Measurements from ENCODE around the gene CHID1. TPM values are rescaled to one million over a fixed set of nuclear protein-coding genes. Genes with fewer than 3 reads are reported as not detected.

CHID1 gene
- total and polyA plus RNA-seq, 2 of the 4 experiments (the other 2 are of a cell fraction), result 34.2 to 121 TPM

GRCh38 chr11:842370-843002 is 68.1 kb downstream of the CHID1 start, which contains the start of the genes POLR2L and TSPAN4 (continued):
- no peak for TF ChIP-seq MAFK (IDR thresholded peaks at IDR 0.05; ENCODE audit: low read depth, low read length)
- TF ChIP-seq CEBPB (IDR thresholded peaks at IDR 0.05; ENCODE audit: low read depth, low read length), result no peak

GRCh38 chr11:841981-842369 is 68.6 kb downstream of the CHID1 start:
- H2BK5ac ChIP-seq (ENCODE audit: low read depth, low read length, poor library complexity, severe bottlenecking), result peak overlapping the region; percentile 73
- H3K9me3 ChIP-seq (ENCODE audit: control insufficient read depth, insufficient read depth, low read length), result no peaks in the 10 kb centered on the region
- H3K9me1 ChIP-seq (ENCODE audit: insufficient read depth, low read length), result peaks cover 21% of the 10 kb centered on the region
- peak overlapping the region; percentile 70; the same call in 1 of the 2 replicates for H3K56ac ChIP-seq (ENCODE audit: extremely low read depth, insufficient read depth, low read length)
- BruUV-seq (replicated peaks), result no TSS peak
- H3K9ac ChIP-seq (ENCODE audit: low read depth, low read length), result peak overlapping the region; percentile 90
- peak overlapping the region; percentile 27; the same call in 1 of the 2 replicates for H2AK5ac ChIP-seq (ENCODE audit: low read depth, low read length)
- TF ChIP-seq FOS (IDR thresholded peaks at IDR 0.05; ENCODE audit: low read depth, low read length), result no peak
- intact Hi-C loops (cut with micrococcal nuclease) (loop anchor here (10.0 kb wide), 1 partner anchor 213 kb away; no protein-coding TSS in a partner anchor), dilution Hi-C loops (cut with HindIII; ENCODE audit: low sequenced_read_pairs, unreplicated experiment) (no loop called here), in situ Hi-C loops (cut with MboI; ENCODE audit: low sequenced_read_pairs) (no loop called here)
- H2BK15ac ChIP-seq (ENCODE audit: low read depth, low read length), result no peak overlapping the region
- peaks cover 57% of the 10 kb centered on the region for H4K20me1 ChIP-seq (ENCODE audit: insufficient read depth, low read length)
- H3K14ac ChIP-seq (replicated peaks; ENCODE audit: low read depth, low read length), result peak overlapping the region; percentile 65; the same call in 1 of the 2 replicates
- no peak overlapping the region; the same call in 1 of the 2 replicates for H4K91ac ChIP-seq (ENCODE audit: insufficient read depth, low read depth, low read length)
- H3K18ac ChIP-seq (ENCODE audit: low read depth, low read length), result no peak overlapping the region
- H2AFZ ChIP-seq (replicated peaks; ENCODE audit: low read length, poor library complexity), result peak overlapping the region; percentile 91
- H3K27ac ChIP-seq (ENCODE audit: insufficient read depth, low read length), result peak overlapping the region; percentile 98
- no peaks in the 10 kb centered on the region for H3K27me3 ChIP-seq (ENCODE audit: control insufficient read depth, insufficient read depth, low read length)
- peaks cover 43% of the 10 kb centered on the region for H3K36me3 ChIP-seq (ENCODE audit: control insufficient read depth, insufficient read depth, low read length)
- peaks cover 37% of the 10 kb centered on the region for H3K4me1 ChIP-seq (ENCODE audit: control insufficient read depth, insufficient read depth, low read length)
- H3K4me2 ChIP-seq (ENCODE audit: low read depth, low read length), result peak overlapping the region; percentile 87
- H2BK20ac ChIP-seq (ENCODE audit: low read depth, low read length), result no peak overlapping the region
- ChIA-PET POLR2A (ENCODE audit: unreplicated experiment) (interaction anchor here (0.6 kb wide), 1 partner anchor 39 kb away, joined by 3 read pairs; no protein-coding TSS in a partner anchor), CTCF (no interaction called here)
- peaks cover 28 to 70% of the 10 kb centered on the region in 2 experiments; a peak in 3 of 4 replicates for H3K79me1 ChIP-seq (ENCODE audit: low read depth in 1 of 2, low read length in 2 of 2)
- H3K4me3 ChIP-seq (ENCODE audit: insufficient read depth, low read depth, low read length), result peak overlapping the region; percentile 98
- H3K4ac ChIP-seq (ENCODE audit: low read depth, low read length), result peak overlapping the region; percentile 79; the same call in 1 of the 2 replicates
- peak overlapping the region; percentile 99 for H2AK9ac ChIP-seq (replicated peaks; ENCODE audit: low read depth, low read length, poor library complexity)
- no peak overlapping the region; a peak in 1 of 4 replicates for H4K8ac ChIP-seq (ENCODE audit: low read depth in 2 of 2, low read length in 2 of 2)
- no peak for DNase-seq
- 0% methylated on average over 4 of the region's 27 CpGs; no CpG with 5 or more reads in 1 of the 2 experiments for WGBS, 2 experiments (ENCODE audit: extremely low coverage in 2 of 2, insufficient read length in 1 of 2)
- peak overlapping the region; percentile 80; the same call in 1 of the 2 replicates for H3K23ac ChIP-seq (ENCODE audit: low read depth, low read length)
- no peak overlapping the region for H2BK120ac ChIP-seq (ENCODE audit: low read depth, low read length)
- ATAC-seq (ENCODE audit: low read depth), result peak; percentile 0
- H4K5ac ChIP-seq (ENCODE audit: low read depth, low read length), result no peak overlapping the region
